PC-9 (cell line): Measurements from ENCODE around the gene VGF. TPM values are rescaled to one million over a fixed set of nuclear protein-coding genes. Genes with fewer than 3 reads are reported as not detected.
"Not testable (repeated sequence)": the region's sequence is repeated elsewhere in the genome, so short reads cannot be mapped to it uniquely, and the experiment has no call there.

ENCODE experiments used
- BruUV-seq: library from RNA; stranded (reverse); fragments of 400-500 nt; replicated peaks from 2 replicates; lab custom pipeline; 2021; lab: Mats Ljungman, UMichigan
- CTCF ChIA-PET: fragments of 300-600 bp; sonication (Branson Sonifier 250); formaldehyde crosslinking; loops from one replicate; lab custom pipeline; 2022; ENCODE audit warnings: antibody characterized with exemption; lab: Charles Lee
- POLR2A ChIA-PET: fragments of 300-600 bp; sonication (Branson Sonifier 250); formaldehyde crosslinking; loops from one replicate; lab custom pipeline; 2022; ENCODE audit warnings: antibody characterized with exemption; ENCODE audit not compliant: unreplicated experiment; lab: Charles Lee
- DNase-seq, 2 experiments: peaks; one replicate each; pipeline versions ENCODE4 v3.0.0 to v3.0.0-alpha.2; 2015 to 2022; ENCODE audit warnings: mixed read lengths in 1 of 2
- H2AFZ ChIP-seq: fragments of 200-600 bp; sonication (generic); 2 replicates; pipeline ENCODE4 v1.8.1; 2017; ENCODE audit warnings: antibody characterized with exemption
- H3F3A ChIP-seq: fragments of 200-600 bp; sonication (generic); 2 replicates; pipeline ENCODE4 v1.8.1; 2017; ENCODE audit warnings: antibody characterized with exemption, mild to moderate bottlenecking, low read depth; ENCODE audit not compliant: insufficient read depth
- H3K27ac ChIP-seq: fragments of 200-600 bp; sonication (generic); 2 replicates; pipeline ENCODE4 v1.6.1; 2016; ENCODE audit warnings: mixed run types
- H3K27me3 ChIP-seq: fragments of 200-600 bp; sonication (generic); 2 replicates; pipeline ENCODE4 v1.6.1; 2016; ENCODE audit warnings: low read depth, mixed run types; ENCODE audit not compliant: insufficient read depth
- H3K36me3 ChIP-seq: fragments of 200-600 bp; sonication (generic); 2 replicates; pipeline ENCODE4 v1.6.1; 2016; ENCODE audit warnings: low read depth, mixed run types
- H3K4me1 ChIP-seq: fragments of 200-600 bp; sonication (generic); replicated peaks from 2 replicates; pipeline ENCODE4 v1.6.1; 2016; ENCODE audit warnings: mixed run types; ENCODE audit not compliant: insufficient read depth
- H3K4me2 ChIP-seq: fragments of 200-600 bp; sonication (generic); 2 replicates; pipeline ENCODE4 v1.6.1; 2017; ENCODE audit warnings: mixed run types
- H3K4me3 ChIP-seq: fragments of 200-600 bp; sonication (generic); 2 replicates; pipeline ENCODE4 v1.6.1; 2016; ENCODE audit warnings: mixed run types
- H3K79me2 ChIP-seq: fragments of 200-600 bp; sonication (generic); 2 replicates; pipeline ENCODE4 v1.6.1; 2017; ENCODE audit warnings: low read depth, mixed run types
- H3K9me2 ChIP-seq: fragments of 200-600 bp; sonication (generic); 2 replicates; pipeline ENCODE4 v1.8.1; 2017; ENCODE audit warnings: mild to moderate bottlenecking; ENCODE audit not compliant: insufficient read depth
- H3K9me3 ChIP-seq: fragments of 200-600 bp; sonication (generic); 2 replicates; pipeline ENCODE4 v1.8.1; 2016; ENCODE audit warnings: low read depth; ENCODE audit not compliant: insufficient read depth
- H4K20me1 ChIP-seq: fragments of 200-600 bp; sonication (generic); 2 replicates; pipeline ENCODE4 v1.8.1; 2017; ENCODE audit not compliant: insufficient read depth
- EZH2 ChIP-seq: fragments of 200-600 bp; sonication (generic); IDR thresholded peaks from 2 replicates; pipeline ENCODE4 v1.8.0; 2017; ENCODE audit warnings: antibody characterized with exemption, low read depth
- intact Hi-C: fragments of 100-400 bp; cut with micrococcal nuclease; formaldehyde crosslinking; loops from one replicate; pipeline ENCODE4 v1.10.0; 2022; ENCODE audit not compliant: unreplicated experiment
- total RNA-seq: library from RNA; stranded (reverse); gene quantifications from 2 replicates; pipeline ENCODE4 v1.2.3, GENCODE V29; 2021
- TF ChIP-seq, protein P1 (sequence below): fragments of 200-600 bp; sonication (generic); conservative IDR thresholded peaks from 2 replicates; pipeline ENCODE4 v1.6.1; 2017; ENCODE audit warnings: mixed run types, antibody characterized with exemption, mild to moderate bottlenecking, moderate library complexity

VGF gene
- total RNA-seq, 1 experiment from 2014 or later, result 2.1 TPM

DNA sequence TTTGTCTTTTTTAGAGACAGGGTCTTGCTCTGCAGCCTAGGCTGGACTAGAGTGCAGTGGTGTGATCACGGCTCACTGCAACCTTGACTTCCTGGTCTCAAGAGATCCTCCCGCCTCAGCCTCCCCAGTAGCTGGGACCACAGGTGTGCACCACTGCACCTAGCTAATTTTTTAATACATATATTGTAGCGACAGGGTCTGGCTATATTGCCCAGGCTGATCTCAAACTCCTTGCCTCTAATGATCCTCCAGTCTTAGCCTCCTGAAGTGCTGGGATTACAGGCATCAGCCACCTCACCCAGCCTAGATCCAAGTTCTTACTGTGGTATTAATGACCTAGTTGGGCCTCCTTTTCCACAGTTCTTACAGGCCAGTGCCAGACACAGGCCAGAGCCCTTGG, 50.2 kb downstream of the VGF start:
- intact Hi-C loops, result no loop called here
- no TSS peak for BruUV-seq
- no peaks in the 10 kb centered on the region for H3K79me2 ChIP-seq

DNA sequence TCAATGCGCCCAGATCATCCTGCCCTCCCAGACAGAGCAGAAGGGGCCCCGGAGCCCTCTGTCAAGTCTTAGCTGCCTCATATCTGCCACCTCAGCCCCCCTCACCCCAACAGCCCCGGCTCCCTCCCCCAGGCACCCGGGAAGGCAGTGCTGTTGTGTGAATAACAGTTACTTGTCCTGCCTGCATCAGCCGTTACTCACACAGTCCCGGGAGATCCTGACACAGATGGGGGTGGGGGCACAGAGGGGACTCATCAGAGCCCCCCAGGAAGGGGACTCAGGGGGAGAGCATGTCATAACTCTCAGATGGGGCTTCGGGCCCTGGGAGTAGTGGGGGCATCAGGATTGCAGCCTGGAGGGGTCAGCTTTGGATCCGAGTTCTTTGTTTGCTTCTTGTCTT, 50.9 kb downstream of the VGF start:
- Histone ChIP-seq H3K36me3 (no peaks in the 10 kb centered on the region), H3K9me3 (no peaks in the 10 kb centered on the region), H3K9me2 (no peaks in the 10 kb centered on the region), H3F3A (peaks cover 45% of the 10 kb centered on the region), H3K4me3 (no peak overlapping the region), H3K79me2 (no peaks in the 10 kb centered on the region), H3K4me1 (peaks cover 46% of the 10 kb centered on the region), H3K27me3 (no peaks in the 10 kb centered on the region), H4K20me1 (no peaks in the 10 kb centered on the region), H3K27ac (no peak overlapping the region), H2AFZ (no peak overlapping the region), H3K4me2 (no peak overlapping the region; the same call in 1 of the 2 replicates)
- intact Hi-C loops, result no loop called here
- ChIA-PET POLR2A (no interaction called here), CTCF (no interaction called here)
- TF ChIP-seq EZH2, result no peak
- TF ChIP-seq, protein P1, sequence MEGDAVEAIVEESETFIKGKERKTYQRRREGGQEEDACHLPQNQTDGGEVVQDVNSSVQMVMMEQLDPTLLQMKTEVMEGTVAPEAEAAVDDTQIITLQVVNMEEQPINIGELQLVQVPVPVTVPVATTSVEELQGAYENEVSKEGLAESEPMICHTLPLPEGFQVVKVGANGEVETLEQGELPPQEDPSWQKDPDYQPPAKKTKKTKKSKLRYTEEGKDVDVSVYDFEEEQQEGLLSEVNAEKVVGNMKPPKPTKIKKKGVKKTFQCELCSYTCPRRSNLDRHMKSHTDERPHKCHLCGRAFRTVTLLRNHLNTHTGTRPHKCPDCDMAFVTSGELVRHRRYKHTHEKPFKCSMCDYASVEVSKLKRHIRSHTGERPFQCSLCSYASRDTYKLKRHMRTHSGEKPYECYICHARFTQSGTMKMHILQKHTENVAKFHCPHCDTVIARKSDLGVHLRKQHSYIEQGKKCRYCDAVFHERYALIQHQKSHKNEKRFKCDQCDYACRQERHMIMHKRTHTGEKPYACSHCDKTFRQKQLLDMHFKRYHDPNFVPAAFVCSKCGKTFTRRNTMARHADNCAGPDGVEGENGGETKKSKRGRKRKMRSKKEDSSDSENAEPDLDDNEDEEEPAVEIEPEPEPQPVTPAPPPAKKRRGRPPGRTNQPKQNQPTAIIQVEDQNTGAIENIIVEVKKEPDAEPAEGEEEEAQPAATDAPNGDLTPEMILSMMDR, result no peak
- no TSS peak for BruUV-seq
- no peak for DNase-seq

More for the DNA sequence above, 50.2 kb downstream of the VGF start:
- Histone ChIP-seq H3K36me3 (no peaks in the 10 kb centered on the region), H3K9me2 (no peaks in the 10 kb centered on the region), H4K20me1 (no peaks in the 10 kb centered on the region), H3K27me3 (no peaks in the 10 kb centered on the region), H2AFZ (no peak overlapping the region), H3K27ac (no peak overlapping the region), H3K4me1 (peaks cover 49% of the 10 kb centered on the region), H3K4me2 (no peak overlapping the region), H3K4me3 (no peak overlapping the region), H3F3A (peaks cover 46% of the 10 kb centered on the region), H3K9me3 (no peaks in the 10 kb centered on the region)
- TF ChIP-seq EZH2, result no peak
- TF ChIP-seq, protein P1, result no peak
- POLR2A ChIA-PET, result interaction anchor here (0.6 kb wide), 1 partner anchor 24 kb away, joined by 4 read pairs; no protein-coding TSS in a partner anchor
- DNase-seq, result no peak
- CTCF ChIA-PET, result no interaction called here

DNA sequence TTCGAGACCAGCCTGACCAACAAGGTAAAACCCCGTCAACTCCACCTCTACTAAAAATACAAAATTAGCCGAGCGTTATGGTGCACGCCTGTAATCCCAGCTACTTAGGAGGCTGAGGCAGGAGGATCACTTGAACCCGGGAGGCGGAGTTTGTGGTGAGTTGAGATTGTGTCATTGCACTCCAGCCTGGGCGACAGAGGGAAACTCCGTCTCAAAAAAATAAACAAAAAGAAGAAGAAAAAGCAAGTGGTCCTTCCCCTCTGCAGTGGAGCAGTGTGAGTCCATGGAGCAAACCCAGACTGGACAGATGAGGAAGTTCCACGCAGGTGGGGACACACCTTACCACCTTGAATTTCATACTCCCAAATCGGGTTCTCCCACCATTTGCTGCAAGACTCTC, 51.5 kb downstream of the VGF start:
- DNase-seq, result no peak
- TF ChIP-seq, protein P1, result no peak
- TF ChIP-seq EZH2, result no peak
- Histone ChIP-seq H3K27ac (no peak overlapping the region), H3K27me3 (no peaks in the 10 kb centered on the region), H3K79me2 (no peaks in the 10 kb centered on the region), H3K4me1 (peaks cover 46% of the 10 kb centered on the region), H3K4me3 (no peak overlapping the region), H3K9me3 (no peaks in the 10 kb centered on the region), H3K9me2 (no peaks in the 10 kb centered on the region), H3K36me3 (no peaks in the 10 kb centered on the region), H3K4me2 (peak overlapping the region; percentile 16; the same call in 1 of the 2 replicates), H2AFZ (no peak overlapping the region), H3F3A (peaks cover 43% of the 10 kb centered on the region), H4K20me1 (no peaks in the 10 kb centered on the region)
- intact Hi-C loops, result no loop called here
- BruUV-seq, result no TSS peak
- ChIA-PET CTCF (no interaction called here), POLR2A (interaction anchor here (0.6 kb wide), 1 partner anchor 13 kb away, joined by 4 read pairs; the partner anchor contains the start of gene SERPINE1)

DNA sequence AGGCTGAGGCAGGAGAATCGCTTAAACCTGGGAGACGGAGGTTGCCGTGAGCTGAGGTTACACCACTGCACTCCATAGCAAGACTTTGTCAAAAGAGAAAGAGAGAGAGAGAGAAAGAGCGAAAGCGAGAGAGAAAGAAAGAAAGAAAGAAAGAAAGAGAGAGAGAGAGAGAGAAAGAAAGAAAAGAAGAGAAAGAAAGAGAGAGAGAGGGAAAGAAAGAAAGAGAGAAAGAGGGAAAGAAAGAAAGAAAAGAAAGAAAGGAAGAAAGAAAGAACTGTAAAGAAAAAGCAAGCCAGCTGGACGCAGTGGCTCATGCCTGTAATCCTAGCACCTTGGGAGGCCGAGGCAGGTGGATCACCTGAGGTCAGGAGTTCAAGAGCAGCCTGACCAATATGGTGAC, 52.2 kb downstream of the VGF start:
- H3K36me3 ChIP-seq, intact Hi-C loops, H3K4me3 ChIP-seq, H3K27ac ChIP-seq, BruUV-seq, H3K79me2 ChIP-seq, H2AFZ ChIP-seq, H3K27me3 ChIP-seq, DNase-seq, CTCF ChIA-PET, H3K9me3 ChIP-seq, H3K4me2 ChIP-seq, H4K20me1 ChIP-seq, H3K9me2 ChIP-seq: not testable (repeated sequence)
- H3K4me1 ChIP-seq, result peaks cover 46% of the 10 kb centered on the region
- POLR2A ChIA-PET, result interaction anchor here (0.6 kb wide), 1 partner anchor 14 kb away, joined by 4 read pairs; the partner anchor contains the start of gene SERPINE1
- peaks cover 43% of the 10 kb centered on the region for H3F3A ChIP-seq
